ENCODE measurements around the gene ZNF362.
"Not testable (repeated sequence)": the region's sequence is repeated elsewhere in the genome, so short reads cannot be mapped to it uniquely, and the experiment has no call there.

The ZNF362 gene

GRCh38 chr1:33307494-33307864 lies 51.2 kb downstream of the ZNF362 start:
- H3K27me3 ChIP-seq (replicated peaks; ENCODE audit: control insufficient read depth, insufficient read depth, low read length), result no peaks in the 10 kb centered on the region
- DNase-seq (ENCODE audit: extremely low read depth, insufficient read length), result no peak
- H3K36me3 ChIP-seq (ENCODE audit: control insufficient read depth, insufficient read depth, low read length), result no peaks in the 10 kb centered on the region
- TF ChIP-seq, protein P1, sequence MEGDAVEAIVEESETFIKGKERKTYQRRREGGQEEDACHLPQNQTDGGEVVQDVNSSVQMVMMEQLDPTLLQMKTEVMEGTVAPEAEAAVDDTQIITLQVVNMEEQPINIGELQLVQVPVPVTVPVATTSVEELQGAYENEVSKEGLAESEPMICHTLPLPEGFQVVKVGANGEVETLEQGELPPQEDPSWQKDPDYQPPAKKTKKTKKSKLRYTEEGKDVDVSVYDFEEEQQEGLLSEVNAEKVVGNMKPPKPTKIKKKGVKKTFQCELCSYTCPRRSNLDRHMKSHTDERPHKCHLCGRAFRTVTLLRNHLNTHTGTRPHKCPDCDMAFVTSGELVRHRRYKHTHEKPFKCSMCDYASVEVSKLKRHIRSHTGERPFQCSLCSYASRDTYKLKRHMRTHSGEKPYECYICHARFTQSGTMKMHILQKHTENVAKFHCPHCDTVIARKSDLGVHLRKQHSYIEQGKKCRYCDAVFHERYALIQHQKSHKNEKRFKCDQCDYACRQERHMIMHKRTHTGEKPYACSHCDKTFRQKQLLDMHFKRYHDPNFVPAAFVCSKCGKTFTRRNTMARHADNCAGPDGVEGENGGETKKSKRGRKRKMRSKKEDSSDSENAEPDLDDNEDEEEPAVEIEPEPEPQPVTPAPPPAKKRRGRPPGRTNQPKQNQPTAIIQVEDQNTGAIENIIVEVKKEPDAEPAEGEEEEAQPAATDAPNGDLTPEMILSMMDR (IDR thresholded peaks at IDR 0.05; ENCODE audit: insufficient read depth, low read length, poor library complexity, severe bottlenecking), result no peak
- H3K4me3 ChIP-seq (replicated peaks; ENCODE audit: low read depth, low read length), result no peak overlapping the region

GRCh38 chr1:33309351-33309750 lies 53.1 kb downstream of the ZNF362 start:
- DNase-seq (ENCODE audit: extremely low read depth, insufficient read length), result not testable (repeated sequence)

GRCh38 chr1:33310702-33311101 lies 54.4 kb downstream of the ZNF362 start:
- H3K27me3 ChIP-seq (replicated peaks; ENCODE audit: control insufficient read depth, insufficient read depth, low read length), result no peaks in the 10 kb centered on the region; the same call in 1 of the 2 replicates
- H3K4me3 ChIP-seq (replicated peaks; ENCODE audit: low read depth, low read length), result no peak overlapping the region
- no peaks in the 10 kb centered on the region for H3K36me3 ChIP-seq (ENCODE audit: control insufficient read depth, insufficient read depth, low read length)
- TF ChIP-seq, protein P1 (IDR thresholded peaks at IDR 0.05; ENCODE audit: insufficient read depth, low read length, poor library complexity, severe bottlenecking), result no peak
- no peak for DNase-seq (ENCODE audit: extremely low read depth, insufficient read length)

More at GRCh38 chr1:33309351-33309750, 53.1 kb downstream of the ZNF362 start:
- not testable (repeated sequence) for H3K27me3 ChIP-seq (replicated peaks; ENCODE audit: control insufficient read depth, insufficient read depth, low read length); H3K36me3 ChIP-seq (ENCODE audit: control insufficient read depth, insufficient read depth, low read length); H3K4me3 ChIP-seq (replicated peaks; ENCODE audit: low read depth, low read length)

GRCh38 chr1:33311706-33312412 lies 55.6 kb downstream of the ZNF362 start:
- no peaks in the 10 kb centered on the region; the same call in 1 of the 2 replicates for H3K27me3 ChIP-seq (replicated peaks; ENCODE audit: control insufficient read depth, insufficient read depth, low read length)
- TF ChIP-seq, protein P1 (IDR thresholded peaks at IDR 0.05; ENCODE audit: insufficient read depth, low read length, poor library complexity, severe bottlenecking), result no peak
- no peaks in the 10 kb centered on the region for H3K36me3 ChIP-seq (ENCODE audit: control insufficient read depth, insufficient read depth, low read length)
- no peak overlapping the region for H3K4me3 ChIP-seq (replicated peaks; ENCODE audit: low read depth, low read length)
- DNase-seq (ENCODE audit: extremely low read depth, insufficient read length), result no peak

DNA sequence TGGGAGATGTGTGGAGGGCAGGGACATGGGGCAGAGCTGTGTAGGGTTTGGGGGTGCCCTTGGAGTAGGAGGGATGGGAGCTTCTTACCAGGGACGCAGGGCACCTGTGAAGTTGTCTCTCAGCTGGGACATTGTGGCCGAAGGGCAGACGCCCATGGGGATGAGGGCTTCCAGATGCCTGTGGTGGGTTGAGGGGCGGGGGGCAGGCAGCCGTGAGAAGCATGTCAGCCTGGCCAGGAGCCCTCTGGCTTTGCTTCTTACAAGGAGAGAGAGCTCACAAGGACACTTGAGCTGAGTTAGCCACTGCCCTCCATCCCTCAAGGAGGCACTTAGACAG lies 56.1 kb downstream of the ZNF362 start:
- Histone ChIP-seq H3K27me3 (replicated peaks; ENCODE audit: control insufficient read depth, insufficient read depth, low read length) (no peaks in the 10 kb centered on the region; the same call in 1 of the 2 replicates), H3K4me3 (replicated peaks; ENCODE audit: low read depth, low read length) (no peak overlapping the region), H3K36me3 (ENCODE audit: control insufficient read depth, insufficient read depth, low read length) (no peaks in the 10 kb centered on the region)
- DNase-seq (ENCODE audit: extremely low read depth, insufficient read length), result no peak
- TF ChIP-seq, protein P1 (IDR thresholded peaks at IDR 0.05; ENCODE audit: insufficient read depth, low read length, poor library complexity, severe bottlenecking), result no peak

GRCh38 chr1:33314416-33314815 lies 58.1 kb downstream of the ZNF362 start:
- H3K27me3 ChIP-seq (replicated peaks; ENCODE audit: control insufficient read depth, insufficient read depth, low read length), result no peaks in the 10 kb centered on the region; the same call in 1 of the 2 replicates
- no peak for DNase-seq (ENCODE audit: extremely low read depth, insufficient read length)
- H3K36me3 ChIP-seq (ENCODE audit: control insufficient read depth, insufficient read depth, low read length), result no peaks in the 10 kb centered on the region
- no peak overlapping the region for H3K4me3 ChIP-seq (replicated peaks; ENCODE audit: low read depth, low read length)
- TF ChIP-seq, protein P1 (IDR thresholded peaks at IDR 0.05; ENCODE audit: insufficient read depth, low read length, poor library complexity, severe bottlenecking), result no peak

All from GM06990 (cell line).